Endometrium (tissue), 2 donors: ENCODE data around the gene ENTPD2.

Experiments
- FAIRE-seq: peaks from 2 replicates; lab custom pipeline; 2012; peaks lifted over from hg19 to GRCh38; lab: Jason Lieb, UNC
- donor health status: control.
- donor health status: control.

Gene ENTPD2

GRCh38 chr9:137030006-137030405, 23.9 kb downstream of the ENTPD2 start:
- FAIRE-seq, result no peak

GRCh38 chr9:137029058-137029936, 24.6 kb downstream of the ENTPD2 start:
- FAIRE-seq, result no peak

GRCh38 chr9:137028263-137029057, 25.4 kb downstream of the ENTPD2 start:
- FAIRE-seq, result no peak

- FAIRE-seq, result no peak
Measured at GRCh38 chr9:137027369-137028262, 26.2 kb downstream of the ENTPD2 start, which contains the start of gene ABCA2. Gene ABCA2, minus strand, starts transcription at chr9:137028237. Its CDS starts 97 bp downstream, at chr9:137028140.

- FAIRE-seq, result no peak
Measured at GRCh38 chr9:137026828-137027227, 27.0 kb downstream of the ENTPD2 start.

GRCh38 chr9:137026384-137026783, 27.5 kb downstream of the ENTPD2 start:
- no peak for FAIRE-seq

GRCh38 chr9:137025517-137025966, 28.3 kb downstream of the ENTPD2 start:
- FAIRE-seq, result no peak

- FAIRE-seq, result no peak
Measured at GRCh38 chr9:137023583-137023991, 30.3 kb downstream of the ENTPD2 start.

GRCh38 chr9:137023157-137023556, 30.7 kb downstream of the ENTPD2 start:
- no peak for FAIRE-seq

GRCh38 chr9:137022662-137023008, 31.2 kb downstream of the ENTPD2 start:
- no peak for FAIRE-seq

GRCh38 chr9:137021979-137022661, 31.7 kb downstream of the ENTPD2 start:
- no peak for FAIRE-seq

- no peak for FAIRE-seq
Measured at GRCh38 chr9:137021568-137021978, 32.3 kb downstream of the ENTPD2 start.

GRCh38 chr9:137020771-137021567, 32.9 kb downstream of the ENTPD2 start:
- no peak for FAIRE-seq

- no peak for FAIRE-seq
Measured at GRCh38 chr9:137019891-137020683, 33.8 kb downstream of the ENTPD2 start.

GRCh38 chr9:137018761-137019559, 34.9 kb downstream of the ENTPD2 start:
- no peak for FAIRE-seq

- no peak for FAIRE-seq
Measured at GRCh38 chr9:137017791-137018497, 35.9 kb downstream of the ENTPD2 start.

GRCh38 chr9:137017071-137017470, 36.8 kb downstream of the ENTPD2 start:
- FAIRE-seq, result no peak

- no peak for FAIRE-seq
Measured at GRCh38 chr9:137016436-137016835, 37.4 kb downstream of the ENTPD2 start.
